D341Med (cell line): ENCODE measurements around the gene C5.

ENCODE experiments used
- DNase-seq: peaks from one replicate; pipeline ENCODE4 v3.0.0; 2012; ENCODE audit warnings: low spot score

C5 gene

DNA sequence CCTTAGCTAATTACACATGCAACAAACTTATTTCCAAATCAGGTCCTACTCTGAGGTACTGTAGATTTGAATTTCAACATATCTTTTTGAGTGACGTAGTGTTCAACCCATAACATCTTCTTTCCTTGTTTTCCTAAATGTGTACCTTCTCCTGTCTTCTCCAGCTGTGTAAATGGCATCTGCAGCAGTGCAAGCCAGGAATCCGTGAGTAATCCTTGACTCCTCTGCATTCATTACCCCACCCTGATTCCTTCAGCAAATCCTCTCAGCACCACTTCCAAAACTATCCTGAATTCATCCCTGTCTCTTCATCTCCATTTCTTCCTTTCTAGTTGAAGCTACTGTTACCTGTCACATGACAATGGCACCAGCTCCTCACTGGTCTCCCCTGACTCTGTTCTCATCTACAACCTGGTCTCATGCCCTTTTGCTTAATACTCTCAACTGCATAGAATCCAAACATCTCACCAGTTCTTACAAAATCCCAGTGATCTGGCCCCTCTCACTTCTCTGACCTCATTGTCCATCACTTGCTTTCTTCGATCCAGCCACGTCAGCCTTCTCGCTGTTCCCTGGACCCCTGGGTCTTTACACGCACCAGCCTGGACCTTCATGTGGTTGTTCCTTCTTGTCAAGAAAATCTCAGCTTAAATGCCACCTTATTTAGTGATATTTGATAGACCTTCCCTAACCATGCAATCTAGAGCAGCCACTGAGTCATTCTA, 108.9 kb downstream of the C5 start:
- DNase-seq, result no peak

DNA sequence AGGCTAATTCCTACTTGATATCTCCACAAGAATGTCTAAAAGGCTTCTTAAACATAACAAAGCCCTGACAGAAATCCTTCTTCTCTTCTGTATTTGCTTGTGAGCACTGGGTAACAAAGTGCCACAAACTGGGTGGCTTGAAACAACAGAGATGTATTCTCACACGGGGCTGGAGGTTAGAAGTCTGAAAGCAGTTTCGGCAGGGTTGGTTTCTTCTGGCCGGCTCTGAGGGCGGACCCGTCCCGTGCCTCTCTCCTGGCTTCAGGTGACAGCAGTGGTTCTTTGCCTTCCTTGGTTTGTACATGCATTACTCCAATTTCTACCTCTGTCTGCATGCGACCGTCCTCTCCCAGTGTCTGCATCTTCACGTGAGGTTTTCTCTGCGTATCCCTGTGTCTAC, 109.5 kb downstream of the C5 start:
- no peak for DNase-seq

DNA sequence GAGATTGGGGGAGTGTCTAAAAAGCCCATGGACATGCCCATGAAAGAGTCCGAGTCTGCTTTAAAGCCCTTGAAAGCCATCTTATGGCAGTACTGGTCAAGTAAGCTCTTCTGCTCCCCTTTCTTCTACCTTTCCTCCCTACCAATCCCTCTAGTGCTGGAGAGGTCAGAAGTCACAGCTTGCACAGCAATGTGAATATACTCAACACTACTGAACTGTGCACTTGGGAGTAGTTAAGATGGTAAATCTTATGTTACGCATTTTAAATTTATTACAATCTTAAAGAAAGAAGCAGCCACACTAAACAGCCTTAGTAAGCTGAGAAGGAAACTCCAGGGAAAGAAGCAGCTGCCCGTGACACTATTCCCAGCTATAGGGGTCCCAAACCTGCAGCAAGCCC, 111.2 kb downstream of the C5 start:
- DNase-seq, result no peak

DNA sequence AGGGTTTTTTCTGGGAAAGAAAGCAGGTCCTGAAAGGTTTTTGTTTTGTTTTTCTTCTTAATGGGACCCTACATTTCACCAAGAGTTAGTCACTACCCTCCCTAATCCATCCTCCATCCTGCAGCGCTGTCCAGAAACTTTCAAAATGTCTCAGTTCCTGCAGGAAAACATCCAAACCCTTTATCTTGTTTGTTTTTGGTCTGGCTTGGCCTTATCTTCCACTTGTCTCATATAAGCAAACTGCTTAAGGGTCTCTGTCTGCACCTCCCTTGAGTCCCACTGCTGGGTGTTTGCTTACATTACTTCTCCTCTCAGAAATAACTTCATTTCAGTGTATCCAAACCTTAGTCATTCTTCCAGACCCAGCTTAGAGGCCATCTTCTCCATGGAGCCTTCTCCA, 112.5 kb downstream of the C5 start:
- no peak for DNase-seq

DNA sequence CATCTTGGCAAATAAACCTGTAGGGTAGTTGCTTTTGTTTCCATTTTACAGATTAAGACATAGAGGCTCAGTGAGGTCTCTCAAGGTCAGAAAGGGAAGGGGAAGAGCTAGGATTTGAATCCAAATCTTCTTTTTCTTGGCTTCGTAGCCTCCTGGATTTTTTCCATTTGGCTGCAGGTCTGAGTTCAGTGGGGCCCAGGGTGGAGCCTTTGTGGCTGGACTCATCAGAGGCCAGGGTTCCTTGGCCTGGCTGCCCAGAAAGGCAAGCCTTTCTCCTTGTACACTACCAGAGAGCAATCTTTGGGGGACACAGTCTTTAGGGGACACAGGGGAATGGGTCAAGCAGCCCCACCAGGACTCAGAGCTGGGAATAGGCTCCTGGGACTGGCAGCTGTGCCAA, 112.9 kb downstream of the C5 start:
- no peak for DNase-seq

DNA sequence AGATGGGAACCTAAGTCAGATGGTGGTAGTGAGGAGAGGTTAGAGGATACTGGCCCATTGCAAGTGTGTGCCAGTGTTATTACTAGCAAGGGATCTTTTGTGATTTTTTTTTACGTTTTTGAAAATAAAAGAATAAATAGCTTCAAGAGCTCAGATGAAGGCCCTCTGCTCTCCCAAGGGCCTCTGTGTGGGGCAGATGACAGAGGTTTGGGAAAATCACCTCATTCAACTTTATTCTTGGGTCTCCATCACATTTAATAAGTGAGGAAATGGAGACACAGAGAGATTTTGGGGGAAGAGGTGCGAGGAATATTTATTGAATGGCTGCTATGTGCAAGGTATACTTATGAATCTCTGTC, 113.3 kb downstream of the C5 start:
- DNase-seq, result no peak

DNA sequence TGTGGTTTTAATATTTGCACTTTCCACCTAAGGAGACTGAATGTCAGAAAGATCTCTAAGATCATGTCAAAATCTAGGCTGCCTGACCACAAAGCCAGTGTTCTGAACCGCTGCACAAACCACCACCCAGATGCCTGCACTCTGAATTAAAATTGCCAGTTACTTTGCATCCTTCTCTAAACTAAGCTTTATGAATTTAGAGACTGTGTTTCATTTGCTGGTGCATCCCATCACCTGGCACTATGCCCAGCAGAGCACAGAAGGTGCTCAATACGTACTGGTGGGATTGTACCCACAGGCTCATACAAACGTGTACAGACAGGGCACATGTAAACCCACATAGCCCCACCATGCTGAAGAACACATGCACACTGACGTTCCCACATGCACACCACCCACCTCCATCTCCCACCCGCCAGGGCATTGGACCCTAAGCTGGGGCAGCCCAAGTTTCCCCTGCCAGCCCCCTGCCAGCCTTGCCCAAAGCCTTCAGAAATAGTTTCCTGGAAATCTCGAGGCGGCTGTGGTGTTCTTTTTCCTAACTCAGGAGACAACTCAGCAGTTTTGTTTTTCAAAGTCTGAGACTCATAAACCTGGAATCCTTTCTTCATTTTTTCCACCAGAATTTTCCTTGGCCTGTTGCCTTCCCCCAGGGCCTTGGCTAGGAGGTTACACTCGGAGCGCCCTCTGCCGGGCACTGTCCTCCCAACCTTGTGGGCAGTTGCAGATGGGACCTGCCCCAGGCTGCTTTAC, 113.9 kb downstream of the C5 start:
- DNase-seq, result peak; percentile 88

DNA sequence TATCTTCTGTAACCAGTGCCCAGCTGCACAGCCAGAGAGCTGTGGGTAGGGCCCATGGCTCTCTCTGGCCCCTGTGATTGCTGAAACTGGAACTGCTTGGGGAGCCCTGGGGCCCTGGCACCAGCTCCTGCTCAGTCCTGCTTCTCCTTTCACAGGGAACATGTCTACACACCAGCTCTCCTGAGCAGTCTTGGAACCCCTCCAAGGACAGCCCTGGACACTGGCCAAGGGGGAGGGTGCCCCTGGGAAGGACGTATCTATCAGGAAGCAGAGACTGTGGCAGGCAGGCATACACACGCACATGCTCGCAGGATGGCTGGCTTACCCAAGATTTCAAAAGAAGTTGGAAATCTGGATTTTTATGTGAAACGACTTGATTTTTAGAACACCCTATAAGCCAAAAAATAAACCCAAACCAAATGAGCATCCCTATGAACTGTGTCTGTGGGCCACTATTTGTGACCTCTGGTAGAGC, 114.7 kb downstream of the C5 start:
- DNase-seq, result peak; percentile 83

DNA sequence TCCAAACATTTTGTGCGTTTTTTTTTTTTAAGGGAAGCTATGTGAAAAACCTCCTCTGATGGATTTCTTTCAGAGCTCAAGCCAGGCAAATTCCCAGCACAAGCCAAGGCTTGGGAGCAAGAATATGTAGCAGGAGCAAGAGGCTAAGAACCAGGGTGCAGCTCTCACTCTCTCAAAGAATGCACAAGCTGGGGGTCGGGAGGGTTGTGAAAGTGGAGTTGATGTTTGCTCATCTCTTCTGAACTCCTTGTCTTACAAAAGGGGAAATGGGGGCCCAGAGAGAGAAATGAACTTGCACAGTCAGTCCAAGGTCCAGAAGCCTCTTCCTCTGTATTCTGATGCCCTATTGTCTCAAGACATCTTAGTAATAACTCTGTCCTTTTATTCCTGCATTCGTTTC, 115.8 kb downstream of the C5 start:
- no peak for DNase-seq

DNA sequence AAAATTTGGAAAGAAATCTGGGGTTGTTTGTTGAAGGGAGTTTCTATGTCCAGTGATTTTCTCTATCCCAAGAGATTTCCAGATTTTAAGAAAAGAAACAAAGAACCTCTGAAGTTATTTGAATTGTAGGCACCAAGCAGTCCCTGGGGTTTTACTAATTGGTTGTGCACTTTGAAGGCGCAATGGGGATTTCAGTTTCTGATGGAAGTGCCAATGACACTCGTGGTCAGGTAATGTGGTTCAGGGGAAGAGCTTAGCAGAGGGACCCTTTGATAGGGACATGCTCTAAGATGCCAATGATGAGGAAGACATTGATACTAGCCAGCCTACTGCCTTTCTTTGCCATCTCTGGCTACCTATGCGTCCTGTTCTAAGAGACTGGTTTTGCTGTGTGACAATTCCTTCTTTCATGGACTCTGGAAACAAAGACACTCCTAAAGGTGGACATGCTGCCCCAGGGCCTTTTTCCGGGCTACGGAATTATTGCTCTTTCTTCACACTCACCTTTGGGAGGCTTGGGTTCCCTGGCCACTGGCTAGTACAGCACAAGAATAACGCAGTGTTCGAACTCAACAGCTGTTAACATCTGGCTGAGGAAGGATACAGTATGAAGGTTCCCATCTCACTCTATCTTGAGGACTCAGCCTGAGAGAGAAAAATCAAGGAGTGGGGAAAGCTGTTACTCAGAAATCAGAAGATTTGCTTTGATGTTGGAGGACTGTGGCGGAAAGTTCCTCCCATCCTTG, 116.6 kb downstream of the C5 start:
- DNase-seq, result no peak

DNA sequence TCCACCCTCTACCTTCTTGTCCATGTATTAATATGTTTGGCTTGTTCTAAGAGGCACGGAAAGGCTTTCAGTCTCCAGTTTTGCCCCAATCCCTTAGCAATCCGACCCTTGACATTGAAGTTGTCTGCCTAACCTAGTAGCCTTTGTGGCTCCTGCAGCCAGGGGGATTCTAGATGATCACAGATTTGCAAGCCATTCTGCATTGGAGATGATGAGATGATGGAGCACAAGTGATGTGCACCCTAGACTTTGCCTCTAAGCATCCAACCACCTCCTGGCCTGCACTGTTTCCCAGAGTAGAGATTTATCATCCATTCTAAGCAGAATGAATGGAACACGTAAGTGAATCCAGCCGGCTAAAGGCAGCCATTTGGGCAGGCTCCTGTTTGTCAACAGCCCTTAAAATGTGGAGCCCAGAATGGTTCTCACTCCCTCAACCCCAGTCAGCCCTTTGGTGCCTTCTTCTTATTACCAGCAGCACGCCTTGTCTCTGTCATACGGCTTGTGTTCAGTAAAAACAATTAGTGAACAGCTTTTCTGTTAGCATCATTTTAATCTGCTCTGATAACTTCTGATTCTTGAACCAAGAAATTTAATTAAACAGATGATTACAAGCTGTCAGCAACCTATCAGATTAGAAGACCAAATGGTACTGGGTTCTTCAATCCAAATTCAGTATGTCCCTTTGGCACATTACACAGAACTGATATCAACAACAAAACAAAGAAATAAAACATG, 117.8 kb downstream of the C5 start:
- DNase-seq, result peak; percentile 54

DNA sequence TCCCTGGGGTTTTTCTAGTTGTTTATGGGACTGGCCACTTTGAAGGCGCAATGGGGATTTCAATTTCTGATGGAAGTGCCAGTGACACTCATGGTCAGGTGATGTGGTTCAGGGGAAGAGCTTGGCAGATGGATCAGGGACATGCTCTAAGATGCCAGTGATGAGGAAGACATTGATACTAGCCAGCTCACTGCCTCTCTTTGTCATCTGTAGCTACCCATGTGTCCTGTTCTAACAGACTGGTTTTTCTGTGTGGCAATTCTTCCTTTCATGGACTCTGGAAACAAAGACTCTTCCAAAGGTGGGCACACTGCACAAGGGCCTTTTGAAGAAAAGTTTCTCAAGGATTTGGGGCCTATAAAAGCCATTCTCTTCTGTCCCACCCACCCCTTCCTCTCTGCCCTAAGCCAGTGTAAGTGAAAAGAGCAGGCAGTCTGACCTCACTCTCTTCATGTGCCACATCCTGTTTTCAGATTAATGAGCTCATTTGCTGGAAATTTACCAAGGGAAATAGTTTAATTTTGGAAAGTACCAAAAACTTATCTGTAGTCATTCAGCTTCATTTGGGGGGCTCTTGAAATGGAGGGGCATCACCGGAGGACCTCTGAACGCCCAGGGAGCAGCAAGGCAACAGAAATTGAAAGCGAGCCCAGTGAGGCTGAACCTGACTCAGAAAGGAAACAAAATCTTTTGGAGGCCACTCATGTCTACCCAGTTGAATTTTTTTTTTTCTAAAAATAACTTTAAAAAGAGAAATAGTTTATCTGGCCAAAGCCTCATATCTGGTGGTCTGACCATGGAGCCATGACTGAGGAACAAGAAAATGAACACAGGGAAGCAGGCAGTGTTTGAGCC, 118.6 kb downstream of the C5 start:
- no peak for DNase-seq

DNA sequence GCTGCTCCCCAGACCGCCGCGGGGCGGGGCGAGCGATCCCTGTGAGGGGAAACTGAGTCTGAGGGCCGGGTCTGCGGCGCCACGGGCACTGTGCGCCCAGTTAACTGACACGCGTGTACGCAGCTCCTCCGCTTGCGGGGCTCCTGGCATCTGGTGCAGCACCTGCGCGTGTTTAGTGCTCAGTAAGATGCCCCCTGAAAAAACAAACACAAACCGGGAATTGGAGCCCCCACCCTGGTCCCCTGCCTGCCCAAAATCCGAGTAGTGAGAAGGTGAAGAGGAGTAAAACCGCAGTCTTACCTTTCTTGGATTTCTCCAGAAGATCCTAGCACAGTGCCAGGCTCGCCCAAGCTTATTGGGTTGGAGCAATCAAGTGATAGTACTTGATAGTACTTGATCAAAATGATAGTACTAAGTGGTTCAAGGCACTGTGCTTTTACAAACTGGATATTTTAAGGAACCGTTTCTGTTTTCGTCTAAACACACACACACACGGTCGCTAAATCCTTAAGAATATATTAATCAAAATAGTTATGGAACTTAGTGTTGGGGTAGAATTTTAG, 120.8 kb downstream of the C5 start:
- DNase-seq, result no peak

DNA sequence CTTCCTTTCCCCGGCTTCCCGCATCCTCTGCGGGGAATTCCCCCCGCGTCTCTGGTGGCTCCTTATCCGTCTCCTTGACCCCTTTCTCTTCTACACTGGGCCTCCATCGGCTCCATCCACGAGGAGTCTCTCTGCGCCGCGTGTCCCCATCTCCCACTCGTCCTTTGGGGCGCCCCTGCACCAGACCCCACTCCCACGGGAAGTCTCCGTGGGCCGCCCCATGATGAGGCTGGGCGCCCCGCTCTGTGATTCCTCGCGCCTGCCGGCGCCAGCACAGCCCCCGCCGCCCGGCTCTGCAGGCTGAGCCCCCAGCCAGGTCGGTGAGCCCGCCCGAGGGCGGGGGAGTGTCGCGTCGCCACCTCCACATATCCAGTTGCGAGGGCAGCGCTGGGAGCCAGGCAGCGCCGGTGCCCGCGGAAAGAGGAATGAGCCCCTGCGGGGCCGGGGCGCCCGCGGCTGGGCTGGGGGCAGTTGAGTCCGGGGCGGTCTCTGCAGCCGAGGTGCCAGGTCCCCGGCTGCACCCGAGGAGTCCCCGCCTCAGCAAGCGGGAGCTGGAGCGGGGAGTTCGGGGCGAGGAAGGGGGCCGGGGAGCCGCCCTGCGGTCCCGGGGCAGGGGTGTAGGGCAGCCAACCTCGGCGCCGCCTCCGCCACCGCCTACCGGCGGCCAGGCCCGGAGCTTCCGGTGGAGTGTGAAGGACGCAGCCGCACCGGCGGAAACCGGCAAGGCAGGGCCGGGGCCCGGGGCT, 121.4 kb downstream of the C5 start:
- DNase-seq, result no peak

DNA sequence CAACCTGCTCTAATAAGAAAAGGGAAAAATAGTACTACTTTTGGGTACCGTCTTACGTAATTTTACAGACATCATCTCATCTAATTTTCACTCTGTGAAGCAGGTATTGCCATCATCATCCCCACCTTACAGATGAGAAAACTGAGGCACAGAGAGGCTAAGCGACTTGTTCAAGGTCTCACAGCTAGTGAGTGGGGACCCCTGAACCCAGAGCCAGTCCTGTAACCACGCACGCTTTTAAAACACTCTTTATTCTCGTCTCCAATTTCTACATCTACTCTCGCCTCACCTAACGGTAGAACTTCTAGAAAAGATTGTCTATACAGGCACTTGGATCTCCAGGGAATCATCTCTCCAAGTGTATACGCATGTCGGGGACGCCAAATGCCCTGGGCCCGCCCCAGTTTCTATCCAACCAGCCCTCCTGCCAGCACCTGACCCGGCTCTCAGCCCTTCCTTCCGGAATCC, 122.0 kb downstream of the C5 start:
- DNase-seq, result no peak

DNA sequence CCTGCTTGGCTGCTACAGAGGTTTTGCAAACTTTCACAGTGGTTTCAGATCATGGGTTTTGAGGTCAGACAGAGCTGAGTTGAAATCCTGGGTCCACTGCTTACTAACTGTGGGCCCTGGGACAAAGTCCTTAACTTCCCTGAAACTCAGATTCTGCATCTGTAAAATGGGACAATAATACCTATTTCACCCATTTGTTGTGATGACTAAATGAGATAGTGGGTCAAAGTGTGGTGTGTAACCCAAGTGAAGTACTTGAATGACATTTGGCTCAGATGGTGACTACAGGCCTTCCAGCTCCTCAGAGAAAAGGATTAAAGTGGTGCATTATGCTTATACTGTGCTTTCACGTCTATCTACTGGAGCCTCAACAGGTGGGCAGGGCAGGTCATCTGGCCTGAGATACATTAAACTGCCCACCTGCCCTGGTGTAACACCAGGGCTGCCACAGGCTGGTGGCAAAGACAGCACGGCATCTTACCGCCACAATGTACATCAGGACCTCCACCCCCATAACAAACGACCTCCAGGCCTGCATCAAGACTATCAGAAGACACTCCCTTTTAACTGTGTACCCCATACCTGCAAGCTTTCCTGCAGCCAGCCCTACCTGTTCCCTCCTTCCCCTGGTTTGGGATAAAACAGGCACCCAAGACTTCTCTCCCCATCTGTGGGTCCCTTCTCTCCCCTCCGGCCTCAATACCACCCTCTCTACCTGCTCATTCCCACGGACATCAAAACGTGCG, 122.6 kb downstream of the C5 start:
- DNase-seq, result no peak

DNA sequence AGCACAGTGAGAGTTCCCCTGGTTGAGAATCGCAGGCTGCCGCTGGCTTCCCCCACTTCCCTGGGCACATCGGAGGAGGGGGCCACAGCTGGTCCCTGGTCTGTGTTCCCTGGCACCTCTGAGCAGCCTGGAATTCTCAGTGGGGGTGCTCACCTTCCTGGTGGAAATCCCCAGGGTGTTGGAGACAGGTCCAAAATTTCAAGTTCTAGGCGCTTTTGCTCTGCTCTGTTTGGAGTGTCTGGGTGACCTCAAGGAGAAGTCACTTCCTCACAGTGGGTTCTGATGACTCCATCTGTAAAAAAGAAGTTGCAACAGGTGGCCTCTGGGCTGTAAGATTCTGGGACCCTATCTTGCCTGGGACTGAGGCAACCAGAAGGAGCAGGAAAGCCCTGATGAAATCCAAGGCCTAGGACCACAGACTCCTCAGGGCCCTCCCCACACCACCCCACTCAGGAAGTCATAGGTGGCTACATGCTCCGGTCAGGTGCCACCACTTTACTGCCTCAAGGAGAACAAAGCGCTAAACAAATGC, 123.6 kb downstream of the C5 start, which contains the start of gene TRAF1:
Gene TRAF1, minus strand, starts transcription at position 400 of the 532 bp plus-strand sequence. CDS start 721 bp downstream, outside the sequence.
- no peak for DNase-seq

DNA sequence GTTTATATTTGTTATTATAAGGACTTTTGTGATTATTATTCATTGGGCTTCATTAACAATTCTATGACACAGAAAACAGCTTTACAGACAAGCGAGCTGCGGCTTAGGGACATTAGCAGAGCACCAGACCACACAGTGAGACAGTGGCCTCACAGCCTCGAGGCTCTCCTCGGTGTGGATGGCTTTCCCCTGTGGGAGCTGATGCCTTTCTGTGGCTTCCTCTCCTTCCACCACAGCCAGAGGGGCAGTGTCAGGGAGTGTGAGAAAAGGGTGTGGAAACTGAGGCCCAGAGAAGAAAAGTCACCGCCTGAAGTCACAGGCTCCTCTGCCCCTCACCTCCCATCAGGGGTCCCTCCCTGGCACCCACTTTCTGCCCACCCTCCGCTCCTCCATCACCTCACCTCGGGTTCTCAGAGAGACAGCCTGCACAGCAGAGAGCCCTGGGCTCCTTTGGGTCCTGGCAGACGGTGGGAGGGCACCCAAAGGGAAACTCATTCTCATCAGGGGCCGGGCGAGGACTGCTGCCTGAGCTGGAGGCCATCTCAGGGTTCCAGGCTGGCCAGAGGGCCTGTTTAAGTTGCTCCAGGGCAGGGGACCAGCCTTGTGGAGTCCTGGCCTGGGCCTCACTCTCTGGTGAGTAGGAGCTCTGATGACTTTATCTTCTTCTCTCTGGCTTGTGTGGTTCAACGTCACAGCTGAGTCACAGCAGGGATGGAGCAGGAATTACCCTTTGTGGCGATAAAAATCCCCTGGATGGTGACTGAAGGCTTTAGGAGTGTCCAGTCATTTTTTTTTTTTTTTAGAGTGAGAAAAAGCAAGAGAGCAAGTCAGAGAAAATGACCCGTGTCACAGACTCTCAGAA, 124.3 kb downstream of the C5 start:
- no peak for DNase-seq
